8988T (cell line): Measurements from ENCODE around the gene GGT5.
"Not testable (repeated sequence)": the region's sequence is repeated elsewhere in the genome, so short reads cannot be mapped to it uniquely, and the experiment has no call there.

Experiments
- DNase-seq: peaks from one replicate; pipeline ENCODE4 v3.0.0; 2011

Gene GGT5

GRCh38 chr22:24245030-24245431 is at the start of gene GGT5:
GGT5 (minus strand) TSS chr22:24245082; CDS start chr22:24244725, 357 bp downstream.
- not testable (repeated sequence) for DNase-seq

GRCh38 chr22:24292202-24292830 is 47.4 kb upstream of the GGT5 start:
- DNase-seq = not testable (repeated sequence)

- no peak for DNase-seq
Measured at GRCh38 chr22:24291515-24292201, 46.8 kb upstream of the GGT5 start.

GRCh38 chr22:24290459-24290858 is 45.6 kb upstream of the GGT5 start:
- no peak for DNase-seq

GRCh38 chr22:24289741-24290163 is 44.9 kb upstream of the GGT5 start:
- no peak for DNase-seq

GRCh38 chr22:24289114-24289513 is 44.2 kb upstream of the GGT5 start:
- no peak for DNase-seq

GRCh38 chr22:24287801-24288200 is 42.9 kb upstream of the GGT5 start:
- not testable (repeated sequence) for DNase-seq

GRCh38 chr22:24287212-24287611 is 42.3 kb upstream of the GGT5 start:
- DNase-seq = not testable (repeated sequence)

GRCh38 chr22:24285245-24285644 is 40.4 kb upstream of the GGT5 start:
- no peak for DNase-seq

GRCh38 chr22:24284747-24285203 is 39.9 kb upstream of the GGT5 start:
- no peak for DNase-seq

- DNase-seq = no peak
Measured at GRCh38 chr22:24282401-24282800, 37.5 kb upstream of the GGT5 start.

- DNase-seq = not testable (repeated sequence)
Measured at GRCh38 chr22:24280363-24280762, 35.5 kb upstream of the GGT5 start.

GRCh38 chr22:24274696-24275405 is 30.0 kb upstream of the GGT5 start:
- not testable (repeated sequence) for DNase-seq

- not testable (repeated sequence) for DNase-seq
Measured at GRCh38 chr22:24273906-24274305, 29.0 kb upstream of the GGT5 start.

GRCh38 chr22:24273031-24273430 is 28.1 kb upstream of the GGT5 start:
- DNase-seq = not testable (repeated sequence)

GRCh38 chr22:24271386-24271854 is 26.5 kb upstream of the GGT5 start:
- DNase-seq = no peak

GRCh38 chr22:24270556-24271385 is 25.9 kb upstream of the GGT5 start, which contains the start of gene SPECC1L:
SPECC1L (plus strand) TSS chr22:24270831; CDS start chr22:24302232, 31,401 bp downstream.
- DNase-seq = peak; percentile 72

GRCh38 chr22:24266495-24266894 is 21.6 kb upstream of the GGT5 start:
- DNase-seq = not testable (repeated sequence)

- no peak for DNase-seq
Measured at GRCh38 chr22:24265734-24266133, 20.9 kb upstream of the GGT5 start.

- not testable (repeated sequence) for DNase-seq
Measured at GRCh38 chr22:24264329-24264896, 19.5 kb upstream of the GGT5 start.

GRCh38 chr22:24263479-24263878 is 18.6 kb upstream of the GGT5 start:
- not testable (repeated sequence) for DNase-seq

GRCh38 chr22:24262185-24262749 is 17.4 kb upstream of the GGT5 start:
- not testable (repeated sequence) for DNase-seq
